Uterus (tissue), 4 donors: ENCODE results near the gene COPS8. TPM values are rescaled to one million over a fixed set of nuclear protein-coding genes. Genes with fewer than 3 reads are reported as not detected.
A peak's percentile ranks its signal among the peaks of the same experiment; 100 is the strongest.

ENCODE experiments used
- DNase-seq, 2 donors: peaks; one replicate each; pipeline ENCODE4 v3.0.0-alpha.2; 2019 to 2020
- H3K27ac ChIP-seq, 2 donors: fragments of 200-600 bp; sonication (generic); 1 replicate in 1 of 2; 2 replicates in 1 of 2; pipeline ENCODE4 v1.5.1; 2016 to 2018
- H3K27me3 ChIP-seq, 2 donors: fragments of 200-600 bp; sonication (generic); one replicate each; pipeline ENCODE4 v1.5.1; 2018 to 2019; ENCODE audit warnings: control low read depth in 1 of 2
- H3K36me3 ChIP-seq, 2 donors: fragments of 200-600 bp; sonication (generic); one replicate each; pipeline ENCODE4 v1.5.1; 2019; ENCODE audit warnings: control low read depth in 1 of 2
- H3K4me1 ChIP-seq, 2 donors: fragments of 200-600 bp; sonication (generic); one replicate each; pipeline ENCODE4 v1.5.1; 2018 to 2019; ENCODE audit warnings: control low read depth in 1 of 2
- H3K4me3 ChIP-seq, 2 donors: fragments of 200-600 bp; sonication (generic); 1 replicate in 1 of 2; 2 replicates in 1 of 2; pipeline ENCODE4 v1.5.1; 2018 to 2019; ENCODE audit warnings: mild to moderate bottlenecking in 1 of 2
- H3K9me3 ChIP-seq, 2 donors: fragments of 200-600 bp; sonication (generic); one replicate each; pipeline ENCODE4 v1.5.1; 2019; ENCODE audit warnings: control low read depth in 1 of 2
- CTCF ChIP-seq, 4 experiments: fragments of 200-600 bp in 2 of 4; fragments of 450-650 bp in 2 of 4; sonication (generic) in 2 of 4; IDR thresholded peaks; one replicate each; pipeline ENCODE4 v1.5.1; 2016 to 2019; ENCODE audit warnings: antibody characterized with exemption in 4 of 4, mild to moderate bottlenecking in 2 of 4, moderate library complexity in 1 of 4
- POLR2A ChIP-seq, 2 donors: fragments of 450-650 bp; IDR thresholded peaks; one replicate each; pipeline ENCODE4 v1.6.1; 2016; ENCODE audit warnings: antibody characterized with exemption in 2 of 2, mild to moderate bottlenecking in 1 of 2, moderate library complexity in 1 of 2
- intact Hi-C: fragments of 100-400 bp; cut with DNase I; formaldehyde crosslinking; loops from one replicate; pipeline ENCODE4 v1.15.1; 2023; ENCODE audit warnings: low total_unique reads
- total RNA-seq, 4 donors: library from RNA; depleted of rRNA in 3 of 4; stranded (reverse); fragments of >200 nt in 3 of 4; gene quantifications; one replicate each; pipeline versions ENCODE4 v1.1.0 to v1.2.4, GENCODE V29; 2014 to 2023
- donor health status: DM: yes; HTN: yes; CAD: no.

Gene COPS8
- total RNA-seq, 4 donors from 2014 or later, result 45.0 to 139 (median 60.8) TPM

GRCh38 chr2:237059155-237059875, 26.4 kb upstream of the COPS8 start:
- intact Hi-C loops, result no loop called here
- TF ChIP-seq CTCF (IDR thresholded peaks at IDR 0.05) (no peak), POLR2A (IDR thresholded peaks at IDR 0.05) (no peak)

GRCh38 chr2:237060534-237061312, 25.0 kb upstream of the COPS8 start:
- no peaks in the 10 kb centered on the region for H3K27me3 ChIP-seq
- H3K9me3 ChIP-seq, result no peaks in the 10 kb centered on the region
- H3K4me1 ChIP-seq, result no peaks in the 10 kb centered on the region
- H3K27ac ChIP-seq, result no peak overlapping the region
- intact Hi-C loops, result loop anchor here (5.0 kb wide), 1 partner anchor 708 kb away; no protein-coding TSS in a partner anchor
- H3K36me3 ChIP-seq, result no peaks in the 10 kb centered on the region
- peak; percentile 44 to 52 for DNase-seq
- no peak for TF ChIP-seq POLR2A (IDR thresholded peaks at IDR 0.05)
- TF ChIP-seq CTCF (IDR thresholded peaks at IDR 0.05), result peak; percentile 63 to 71 (median 70)
- H3K4me3 ChIP-seq, result no peak overlapping the region

More at GRCh38 chr2:237059155-237059875, 26.4 kb upstream of the COPS8 start:
- Histone ChIP-seq H3K36me3 (no peaks in the 10 kb centered on the region), H3K9me3 (no peaks in the 10 kb centered on the region), H3K4me1 (no peaks in the 10 kb centered on the region), H3K27me3 (no peaks in the 10 kb centered on the region), H3K4me3 (no peak overlapping the region), H3K27ac (no peak overlapping the region)
- DNase-seq, result no peak

GRCh38 chr2:237061356-237061755, 24.3 kb upstream of the COPS8 start:
- no peak overlapping the region for H3K27ac ChIP-seq
- intact Hi-C loops, result loop anchor here (5.0 kb wide), 1 partner anchor 709 kb away; no protein-coding TSS in a partner anchor
- H3K27me3 ChIP-seq, result no peaks in the 10 kb centered on the region
- H3K4me1 ChIP-seq, result no peaks in the 10 kb centered on the region
- no peaks in the 10 kb centered on the region for H3K9me3 ChIP-seq
- DNase-seq, result no peak
- no peak overlapping the region for H3K4me3 ChIP-seq
- H3K36me3 ChIP-seq, result no peaks in the 10 kb centered on the region
- TF ChIP-seq CTCF (IDR thresholded peaks at IDR 0.05), result no peak
- TF ChIP-seq POLR2A (IDR thresholded peaks at IDR 0.05), result no peak

- Histone ChIP-seq H3K36me3 (no peaks in the 10 kb centered on the region), H3K4me3 (no peak overlapping the region), H3K9me3 (no peaks in the 10 kb centered on the region), H3K27ac (no peak overlapping the region), H3K4me1 (no peaks in the 10 kb centered on the region), H3K27me3 (no peaks in the 10 kb centered on the region)
- no peak for TF ChIP-seq CTCF (IDR thresholded peaks at IDR 0.05)
- TF ChIP-seq POLR2A (IDR thresholded peaks at IDR 0.05), result no peak
- no peak for DNase-seq
- intact Hi-C loops, result loop anchor here (5.0 kb wide), 1 partner anchor 710 kb away; no protein-coding TSS in a partner anchor
These were observed 23.1 kb upstream of the COPS8 start for GRCh38 chr2:237062585-237062984.
